ENCODE measurements around the gene SVIL.

DNA sequence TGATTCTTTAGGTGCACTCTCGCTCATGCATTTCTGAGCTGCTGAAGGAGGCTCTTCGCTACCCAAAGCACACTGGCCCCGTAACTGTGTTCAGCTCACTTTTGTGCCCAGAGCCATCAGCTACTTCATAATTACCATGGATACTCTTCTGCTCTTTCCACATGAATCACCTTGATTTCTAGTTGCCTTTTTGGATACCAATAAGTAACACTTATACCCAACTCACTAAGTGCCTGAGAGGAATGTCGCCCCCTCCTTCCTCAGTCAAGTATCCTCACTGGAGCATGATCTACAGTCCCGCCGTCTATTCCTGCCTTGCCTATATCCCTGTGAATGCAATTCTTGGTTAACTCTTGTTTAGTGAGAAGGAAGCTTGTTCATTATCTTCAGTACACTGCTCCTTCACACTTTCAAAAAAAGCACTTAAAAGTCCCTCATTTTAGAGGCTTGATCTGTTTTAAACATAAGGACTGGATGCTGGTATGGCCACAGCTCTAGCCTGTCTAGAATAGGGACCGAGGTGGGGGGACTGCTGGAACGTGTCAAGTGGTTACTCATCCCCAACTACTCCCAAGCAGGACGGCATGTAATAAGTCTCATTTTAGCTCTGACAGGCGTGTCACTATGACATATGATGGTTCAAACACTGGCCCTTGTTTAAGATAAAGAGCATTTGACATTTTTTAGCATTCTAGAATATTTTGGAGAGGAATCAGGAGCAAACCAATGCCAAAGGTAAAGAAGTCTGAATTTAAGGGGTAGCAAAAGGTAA lies 23.7 kb downstream of the SVIL start:
- TF ChIP-seq EZH2phosphoT487 (IDR thresholded peaks at IDR 0.05; ENCODE audit: insufficient read depth, low read depth) (no peak), EZH2 (IDR thresholded peaks at IDR 0.05; ENCODE audit: insufficient read depth, poor library complexity, severe bottlenecking) (no peak)

Data from GM23248 (cell line).